H9 (cell line): ENCODE data around the gene RPP14. TPM values are rescaled to one million over a fixed set of nuclear protein-coding genes. Genes with fewer than 3 reads are reported as not detected.
A peak's percentile ranks its signal among the peaks of the same experiment; 100 is the strongest.
"Not testable (repeated sequence)": the region's sequence is repeated elsewhere in the genome, so short reads cannot be mapped to it uniquely, and the experiment has no call there.

Source experiments
- DNase-seq: peaks from one replicate; pipeline ENCODE4 v3.0.0-alpha.2; 2017
- H2AFZ ChIP-seq: one replicate; pipeline ENCODE4 v1.6.1; 2013; ENCODE audit warnings: mild to moderate bottlenecking, low read length, control low read depth, moderate library complexity
- H2AK5ac ChIP-seq: 2 replicates; pipeline ENCODE4 v1.6.1; 2013; ENCODE audit warnings: low read length, control low read depth, mixed read lengths; ENCODE audit not compliant: insufficient read length
- H2BK120ac ChIP-seq: one replicate; pipeline ENCODE4 v1.6.1; 2013; ENCODE audit warnings: low read depth, mild to moderate bottlenecking, low read length, control low read depth, inconsistent platforms; ENCODE audit not compliant: poor library complexity, severe bottlenecking
- H2BK12ac ChIP-seq: 2 replicates; pipeline ENCODE4 v1.6.1; 2013; ENCODE audit warnings: low read length, control low read depth, mixed read lengths, low read depth; ENCODE audit not compliant: insufficient read length
- H2BK15ac ChIP-seq: 2 replicates; pipeline ENCODE4 v1.6.1; 2013; ENCODE audit warnings: low read depth, low read length, control low read depth
- H2BK20ac ChIP-seq: one replicate; pipeline ENCODE4 v1.6.1; 2013; ENCODE audit warnings: low read depth, mild to moderate bottlenecking, low read length, control low read depth, inconsistent platforms; ENCODE audit not compliant: poor library complexity, severe bottlenecking
- H2BK5ac ChIP-seq: 2 replicates; pipeline ENCODE4 v1.6.1; 2013; ENCODE audit warnings: low read length, control low read depth, mixed read lengths; ENCODE audit not compliant: insufficient read length
- H3K14ac ChIP-seq: 2 replicates; pipeline ENCODE4 v1.6.1; 2013; ENCODE audit warnings: low read length, control low read depth; ENCODE audit not compliant: insufficient read depth
- H3K18ac ChIP-seq: 2 replicates; pipeline ENCODE4 v1.6.1; 2013; ENCODE audit warnings: low read depth, mild to moderate bottlenecking, mixed read lengths, low read length, control low read depth; ENCODE audit not compliant: insufficient read length
- H3K23ac ChIP-seq: 2 replicates; pipeline ENCODE4 v1.6.1; 2013; ENCODE audit warnings: low read length, control low read depth, mixed read lengths, low read depth; ENCODE audit not compliant: insufficient read length
- H3K23me2 ChIP-seq: 2 replicates; pipeline ENCODE4 v1.6.1; 2013; ENCODE audit warnings: low read depth, mild to moderate bottlenecking, mixed read lengths, low read length, control low read depth; ENCODE audit not compliant: insufficient read length, poor library complexity, severe bottlenecking
- H3K27ac ChIP-seq: 2 replicates; pipeline ENCODE4 v1.5.1; 2013; ENCODE audit warnings: low read length, control low read depth, mixed read lengths, low read depth; ENCODE audit not compliant: insufficient read length
- H3K27me3 ChIP-seq: 2 replicates; pipeline ENCODE4 v1.6.1; 2013; ENCODE audit warnings: low read length, control low read depth, inconsistent platforms; ENCODE audit not compliant: insufficient read depth
- H3K4ac ChIP-seq: 2 replicates; pipeline ENCODE4 v1.6.1; 2013; ENCODE audit warnings: low read depth, mild to moderate bottlenecking, control low read depth, inconsistent platforms, low read length, moderate library complexity
- H3K4me1 ChIP-seq: 2 replicates; pipeline ENCODE4 v1.6.1; 2013; ENCODE audit warnings: low read length, control low read depth, inconsistent platforms; ENCODE audit not compliant: insufficient read depth
- H3K4me2 ChIP-seq: 2 replicates; pipeline ENCODE4 v1.6.1; 2013; ENCODE audit warnings: low read length, control low read depth, mixed read lengths; ENCODE audit not compliant: insufficient read length, insufficient read depth
- H3K56ac ChIP-seq: 2 replicates; pipeline ENCODE4 v1.6.1; 2013; ENCODE audit warnings: low read depth, mild to moderate bottlenecking, mixed read lengths, low read length, control low read depth; ENCODE audit not compliant: insufficient read length
- H3K79me1 ChIP-seq: 2 replicates; pipeline ENCODE4 v1.6.1; 2013; ENCODE audit warnings: low read depth, mild to moderate bottlenecking, moderate library complexity, low read length, control low read depth, inconsistent platforms; ENCODE audit not compliant: insufficient read depth, poor library complexity, severe bottlenecking
- H3K79me2 ChIP-seq: 2 replicates; pipeline ENCODE4 v1.6.1; 2013; ENCODE audit warnings: low read length, control low read depth, inconsistent platforms; ENCODE audit not compliant: insufficient read depth
- H3K9ac ChIP-seq: 2 replicates; pipeline ENCODE4 v1.6.1; 2013; ENCODE audit warnings: low read length, control low read depth, mixed read lengths; ENCODE audit not compliant: insufficient read length; ENCODE audit errors: extremely low read depth
- H3K9me3 ChIP-seq: one replicate; pipeline ENCODE4 v1.6.1; 2013; ENCODE audit warnings: low read depth, low read length, inconsistent platforms; ENCODE audit not compliant: control insufficient read depth
- H3T11ph ChIP-seq: one replicate; pipeline ENCODE4 v1.6.1; 2013; ENCODE audit warnings: mild to moderate bottlenecking, low read length, control low read depth, inconsistent platforms
- H4K20me1 ChIP-seq: one replicate; pipeline ENCODE4 v1.6.1; 2013; ENCODE audit not compliant: control insufficient read depth, insufficient read length, insufficient read depth
- H4K5ac ChIP-seq: 2 replicates; pipeline ENCODE4 v1.6.1; 2013; ENCODE audit warnings: low read depth, mild to moderate bottlenecking, mixed read lengths, low read length, control low read depth; ENCODE audit not compliant: insufficient read length
- H4K8ac ChIP-seq: replicated peaks from 2 replicates; pipeline ENCODE4 v1.6.1; 2013; ENCODE audit warnings: low read length, control low read depth, mixed read lengths, low read depth; ENCODE audit not compliant: insufficient read length
- H4K91ac ChIP-seq: 2 replicates; pipeline ENCODE4 v1.6.1; 2013; ENCODE audit warnings: low read depth, mild to moderate bottlenecking, moderate library complexity, mixed read lengths, low read length, control low read depth; ENCODE audit not compliant: insufficient read length
- H3K27ac Mint-ChIP-seq, 3 experiments: 2 replicates in 2 of 3; 3 replicates in 1 of 3; pipeline ENCODE4 v1.8.0; 2020 to 2021; ENCODE audit warnings: mixed read lengths in 3 of 3, mild to moderate bottlenecking in 1 of 3, moderate library complexity in 1 of 3
- H3K27me3 Mint-ChIP-seq: 2 replicates; pipeline ENCODE4 v1.8.0; 2021; ENCODE audit warnings: low read depth, mild to moderate bottlenecking, moderate library complexity, mixed read lengths
- H3K36me3 Mint-ChIP-seq, 3 experiments: 2 replicates in 2 of 3; 3 replicates in 1 of 3; pipeline ENCODE4 v1.8.0; 2020 to 2021; ENCODE audit warnings: low read depth in 3 of 3, mixed read lengths in 3 of 3; ENCODE audit not compliant: insufficient read depth in 1 of 3
- H3K4me1 Mint-ChIP-seq, 2 experiments: 2 replicates each; pipeline ENCODE4 v1.8.0; 2020; ENCODE audit warnings: mixed read lengths in 2 of 2
- H3K4me3 Mint-ChIP-seq, 2 experiments: 2 replicates in 1 of 2; 3 replicates in 1 of 2; pipeline ENCODE4 v1.8.0; 2020 to 2021; ENCODE audit warnings: mild to moderate bottlenecking in 2 of 2, mixed read lengths in 2 of 2, moderate library complexity in 1 of 2
- H3K9me3 Mint-ChIP-seq, 2 experiments: 2 replicates in 1 of 2; 3 replicates in 1 of 2; pipeline ENCODE4 v1.8.0; 2020; ENCODE audit warnings: mild to moderate bottlenecking in 2 of 2, mixed read lengths in 2 of 2, moderate library complexity in 1 of 2
- CTCF ChIP-seq: fragments of 200-600 bp; sonication (generic); conservative IDR thresholded peaks from 3 replicates; pipeline ENCODE4 v1.8.0; 2021; ENCODE audit warnings: antibody characterized with exemption, mild to moderate bottlenecking
- WGBS: extraction: QIAGEN DNeasy Blood & Tissue Kit; methylation state at CpG from one replicate; pipeline ENCODE4 v1.1.7; 2013; ENCODE audit warnings: missing lambda C conversion rate, low lambda C conversion rate, mixed read lengths; ENCODE audit not compliant: insufficient read length; ENCODE audit errors: extremely low coverage; 5-methylcytosine and 5-hydroxymethylcytosine counted together
- total RNA-seq: library from RNA; stranded (reverse); gene quantifications from 2 replicates; pipeline ENCODE4 v1.2.1, GENCODE V29; 2021

RPP14 gene
- total RNA-seq, 1 experiment from 2014 or later = 23.9 TPM

- Histone ChIP-seq H3K4me1 (no peaks in the 10 kb centered on the region), H4K5ac (no peak overlapping the region), H4K8ac (no peak overlapping the region), H2BK15ac (no peak overlapping the region), H3K4me2 (no peak overlapping the region), H3K56ac (no peak overlapping the region), H4K20me1 (no peaks in the 10 kb centered on the region), H3K18ac (no peak overlapping the region), H3K23me2 (no peaks in the 10 kb centered on the region), H3K4ac (no peak overlapping the region), H3K9ac (no peak overlapping the region), H2BK120ac (no peak overlapping the region), H2AK5ac (no peak overlapping the region), H3K23ac (no peak overlapping the region), H3K9me3 (no peaks in the 10 kb centered on the region), H3K79me2 (no peaks in the 10 kb centered on the region), H3T11ph (no peak overlapping the region), H3K27ac (no peak overlapping the region), H2BK5ac (no peak overlapping the region), H4K91ac (no peak overlapping the region), H3K79me1 (no peaks in the 10 kb centered on the region), H3K27me3 (no peaks in the 10 kb centered on the region), H2BK12ac (no peak overlapping the region), H2BK20ac (no peak overlapping the region), H3K14ac (no peak overlapping the region), H2AFZ (no peak overlapping the region)
- no CpG with 5 or more reads among the region's 4 CpGs for WGBS
- DNase-seq = no peak
- H3K27ac Mint-ChIP-seq = no peak overlapping the region
- H3K4me1 Mint-ChIP-seq = no peaks in the 10 kb centered on the region
- H3K36me3 Mint-ChIP-seq = peaks cover 3 to 17% (median 12%) of the 10 kb centered on the region in 3 experiments; a peak in 5 of 7 replicates
- H3K9me3 Mint-ChIP-seq = peaks cover 14 to 18% of the 10 kb centered on the region in 2 experiments; a peak in 4 of 5 replicates
- H3K4me3 Mint-ChIP-seq = no peak overlapping the region
- 0 out of 3 replicates have a peak, but pooled peaks have one; percentile 9 for TF ChIP-seq CTCF
- no peaks in the 10 kb centered on the region for H3K27me3 Mint-ChIP-seq
Measured at GRCh38 chr3:58288011-58288728, 17.9 kb upstream of the RPP14 start.

GRCh38 chr3:58288964-58289613 lies 17.0 kb upstream of the RPP14 start:
- H3K27ac Mint-ChIP-seq, H3K9ac ChIP-seq: not testable (repeated sequence)
- no CpG with 5 or more reads among the region's 4 CpGs for WGBS

More at GRCh38 chr3:58288964-58289613, 17.0 kb upstream of the RPP14 start:
- H2AK5ac ChIP-seq, H3K18ac ChIP-seq, H3K79me2 ChIP-seq, H3K79me1 ChIP-seq, H2BK15ac ChIP-seq, H3K4me3 Mint-ChIP-seq, H2BK20ac ChIP-seq, H3T11ph ChIP-seq, H3K4me2 ChIP-seq, H2BK12ac ChIP-seq, DNase-seq, H4K8ac ChIP-seq, H3K4me1 Mint-ChIP-seq, H2BK5ac ChIP-seq, H4K20me1 ChIP-seq, H3K23me2 ChIP-seq, H3K9me3 ChIP-seq, H3K27ac ChIP-seq, H3K27me3 Mint-ChIP-seq, H2AFZ ChIP-seq, H2BK120ac ChIP-seq, H3K56ac ChIP-seq, H3K14ac ChIP-seq, H3K4ac ChIP-seq, H4K5ac ChIP-seq, H3K27me3 ChIP-seq, H3K4me1 ChIP-seq, H4K91ac ChIP-seq, H3K23ac ChIP-seq: not testable (repeated sequence)
- peaks cover 14 to 18% of the 10 kb centered on the region in 2 experiments; a peak in 4 of 5 replicates for H3K9me3 Mint-ChIP-seq
- H3K36me3 Mint-ChIP-seq = peaks cover 3 to 17% (median 12%) of the 10 kb centered on the region in 3 experiments; a peak in 5 of 7 replicates
